ENCODE measurements around the gene CYP1B1.

GRCh38 chr2:38097988-38098385 lies 22.0 kb upstream of the CYP1B1 start:
- TF ChIP-seq CTCF (IDR thresholded peaks at IDR 0.05) (no peak), POLR2AphosphoS5 (IDR thresholded peaks at IDR 0.05) (no peak)

Data from suprapubic skin (tissue), 3 donors.